ENCODE data around the gene OAF.
"Not testable (repeated sequence)": the region's sequence is repeated elsewhere in the genome, so short reads cannot be mapped to it uniquely, and the experiment has no call there.

OAF gene

DNA sequence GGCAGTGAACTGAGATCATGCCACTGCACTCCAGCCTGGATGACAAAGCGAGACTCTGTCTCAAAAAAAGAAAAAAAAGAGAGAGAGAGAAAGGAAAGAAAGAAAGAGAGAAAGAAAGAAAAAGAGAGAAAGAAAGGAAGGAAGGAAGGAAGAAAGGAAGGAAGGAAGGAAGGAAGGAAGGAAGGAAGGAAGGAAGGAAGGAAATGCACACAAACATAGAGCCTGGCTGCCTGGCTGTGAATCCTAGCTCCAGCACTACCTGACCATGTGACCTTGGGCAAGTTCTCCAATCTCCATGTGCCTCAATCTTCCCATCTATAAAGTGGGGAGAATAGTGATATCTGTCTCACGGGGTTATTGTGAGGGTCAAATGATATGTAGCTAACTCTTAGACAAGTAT lies 63.1 kb downstream of the OAF start:
- DNase-seq (ENCODE audit: low read depth), result not testable (repeated sequence)

- no peak for DNase-seq (ENCODE audit: low read depth)
Measured at GRCh38 chr11:120279502-120279901, 68.7 kb downstream of the OAF start.
